DND-41 (cell line): ENCODE measurements around the gene CYRIA.
A peak's percentile ranks its signal among the peaks of the same experiment; 100 is the strongest.

Source experiments
- ATAC-seq: fragments of 200-7000 bp; cut with Tn5 transposase; 3 replicates; pipeline ENCODE4 v1.9.1; 2021; ENCODE audit warnings: low read depth; ENCODE audit not compliant: insufficient read depth
- DNase-seq: peaks from one replicate; pipeline ENCODE4 v3.0.0-alpha.2; 2020
- H2AFZ ChIP-seq: 2 replicates; pipeline ENCODE4 v1.6.0; 2012; ENCODE audit warnings: low read depth, low read length
- H3K27ac ChIP-seq: 2 replicates; pipeline ENCODE4 v1.5.1; 2012; ENCODE audit warnings: low read length, inconsistent platforms
- H3K27me3 ChIP-seq: fragments of 200-600 bp; sonication (generic); 2 replicates; pipeline ENCODE4 v1.6.0; 2012; ENCODE audit warnings: low read length, mild to moderate bottlenecking, inconsistent platforms; ENCODE audit not compliant: insufficient read depth, poor library complexity
- H3K36me3 ChIP-seq: 2 replicates; pipeline ENCODE4 v1.5.1; 2012; ENCODE audit warnings: low read length, inconsistent platforms; ENCODE audit not compliant: insufficient read depth
- H3K4me1 ChIP-seq: 2 replicates; pipeline ENCODE4 v1.5.1; 2012; ENCODE audit warnings: mild to moderate bottlenecking, low read length; ENCODE audit not compliant: insufficient read depth
- H3K4me2 ChIP-seq: 2 replicates; pipeline ENCODE4 v1.6.0; 2012; ENCODE audit warnings: mild to moderate bottlenecking, moderate library complexity, low read length, inconsistent platforms; ENCODE audit not compliant: insufficient read depth
- H3K4me3 ChIP-seq, 2 experiments: fragments of 200-600 bp in 1 of 2; shearing (Covaris generic) in 1 of 2; 2 replicates each; pipeline ENCODE4 v1.5.1; 2012 to 2016; ENCODE audit warnings: inconsistent platforms in 2 of 2, low read length in 2 of 2, mild to moderate bottlenecking in 2 of 2, low read depth in 1 of 2, moderate library complexity in 1 of 2
- H3K79me2 ChIP-seq: 2 replicates; pipeline ENCODE4 v1.6.0; 2012; ENCODE audit warnings: low read length, inconsistent platforms; ENCODE audit not compliant: insufficient read depth
- H3K9ac ChIP-seq: 2 replicates; pipeline ENCODE4 v1.6.0; 2012; ENCODE audit warnings: low read depth, mild to moderate bottlenecking, inconsistent platforms, low read length, moderate library complexity
- H3K9me3 ChIP-seq: 2 replicates; pipeline ENCODE4 v1.5.1; 2012; ENCODE audit warnings: low read length, moderate library complexity, mild to moderate bottlenecking, inconsistent platforms; ENCODE audit not compliant: insufficient read depth, severe bottlenecking
- H4K20me1 ChIP-seq: 2 replicates; pipeline ENCODE4 v1.6.0; 2012; ENCODE audit warnings: low read length; ENCODE audit not compliant: insufficient read depth
- EZH2 ChIP-seq: IDR thresholded peaks from 3 replicates; pipeline ENCODE4 v1.6.1; 2012; ENCODE audit warnings: borderline replicate concordance, low read depth, mild to moderate bottlenecking, moderate library complexity, low read length, inconsistent platforms; ENCODE audit not compliant: severe bottlenecking
- TF ChIP-seq, protein P1 (sequence below): IDR thresholded peaks from 2 replicates; pipeline ENCODE4 v1.5.1; 2012; ENCODE audit warnings: borderline replicate concordance, low read length, moderate library complexity, mild to moderate bottlenecking; ENCODE audit not compliant: poor library complexity, severe bottlenecking; ENCODE audit errors: extremely low read depth

Gene CYRIA

DNA sequence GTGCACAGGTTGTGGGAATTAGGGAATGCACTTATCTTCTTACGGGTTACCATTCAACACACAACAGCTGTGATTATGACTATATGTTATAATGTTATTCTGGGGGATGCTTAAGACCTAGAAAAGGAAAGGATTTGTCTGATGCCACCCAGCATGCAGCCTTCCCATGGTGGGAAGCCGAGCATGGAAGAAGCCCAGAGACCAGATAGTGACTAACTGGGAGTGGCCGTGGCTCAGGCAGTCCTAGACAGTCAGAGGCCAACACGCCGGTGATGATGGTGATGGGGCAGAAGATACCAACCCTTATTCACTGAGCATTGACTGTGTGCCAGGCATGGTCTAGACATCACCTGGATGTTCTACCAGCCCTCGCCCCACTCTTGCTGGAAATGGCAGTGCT is 35.9 kb downstream of the CYRIA start:
- Histone ChIP-seq H3K9ac (no peak overlapping the region), H3K9me3 (no peaks in the 10 kb centered on the region), H3K4me1 (peaks cover 29% of the 10 kb centered on the region), H3K79me2 (no peaks in the 10 kb centered on the region), H3K36me3 (no peaks in the 10 kb centered on the region), H3K27ac (no peak overlapping the region), H4K20me1 (no peaks in the 10 kb centered on the region), H3K4me2 (no peak overlapping the region), H3K27me3 (no peaks in the 10 kb centered on the region), H3K4me3 (no peak overlapping the region), H2AFZ (no peak overlapping the region)
- no peak for DNase-seq
- ATAC-seq, result no peak
- no peak for TF ChIP-seq EZH2
- TF ChIP-seq, protein P1, sequence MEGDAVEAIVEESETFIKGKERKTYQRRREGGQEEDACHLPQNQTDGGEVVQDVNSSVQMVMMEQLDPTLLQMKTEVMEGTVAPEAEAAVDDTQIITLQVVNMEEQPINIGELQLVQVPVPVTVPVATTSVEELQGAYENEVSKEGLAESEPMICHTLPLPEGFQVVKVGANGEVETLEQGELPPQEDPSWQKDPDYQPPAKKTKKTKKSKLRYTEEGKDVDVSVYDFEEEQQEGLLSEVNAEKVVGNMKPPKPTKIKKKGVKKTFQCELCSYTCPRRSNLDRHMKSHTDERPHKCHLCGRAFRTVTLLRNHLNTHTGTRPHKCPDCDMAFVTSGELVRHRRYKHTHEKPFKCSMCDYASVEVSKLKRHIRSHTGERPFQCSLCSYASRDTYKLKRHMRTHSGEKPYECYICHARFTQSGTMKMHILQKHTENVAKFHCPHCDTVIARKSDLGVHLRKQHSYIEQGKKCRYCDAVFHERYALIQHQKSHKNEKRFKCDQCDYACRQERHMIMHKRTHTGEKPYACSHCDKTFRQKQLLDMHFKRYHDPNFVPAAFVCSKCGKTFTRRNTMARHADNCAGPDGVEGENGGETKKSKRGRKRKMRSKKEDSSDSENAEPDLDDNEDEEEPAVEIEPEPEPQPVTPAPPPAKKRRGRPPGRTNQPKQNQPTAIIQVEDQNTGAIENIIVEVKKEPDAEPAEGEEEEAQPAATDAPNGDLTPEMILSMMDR, result no peak

DNA sequence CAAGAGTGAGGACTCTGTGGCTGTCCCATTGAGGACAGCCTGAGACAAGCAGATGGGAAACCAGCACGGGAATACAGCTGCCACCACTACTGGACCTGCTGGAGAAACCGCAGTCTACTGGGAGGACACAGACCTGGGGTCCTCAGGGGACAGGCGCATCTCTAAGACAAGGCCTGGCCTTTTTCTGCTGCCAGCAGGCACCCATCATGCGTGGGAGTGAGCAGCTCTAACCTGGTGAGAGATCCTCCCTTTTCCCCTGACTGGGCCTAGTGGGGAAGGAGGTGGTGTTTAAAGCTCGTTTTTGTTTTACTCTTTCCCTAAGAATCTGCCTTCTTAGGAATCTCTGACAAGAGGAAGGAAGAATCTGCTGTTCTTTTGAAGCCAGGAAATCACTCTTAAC is 36.6 kb downstream of the CYRIA start:
- Histone ChIP-seq H3K27ac (no peak overlapping the region), H3K27me3 (no peaks in the 10 kb centered on the region), H3K4me1 (peaks cover 30% of the 10 kb centered on the region), H3K79me2 (no peaks in the 10 kb centered on the region), H3K9me3 (no peaks in the 10 kb centered on the region), H3K4me2 (no peak overlapping the region), H3K36me3 (no peaks in the 10 kb centered on the region), H3K4me3 (no peak overlapping the region), H4K20me1 (no peaks in the 10 kb centered on the region), H3K9ac (no peak overlapping the region), H2AFZ (no peak overlapping the region)
- no peak for ATAC-seq
- TF ChIP-seq, protein P1, result no peak
- no peak for TF ChIP-seq EZH2
- no peak for DNase-seq

DNA sequence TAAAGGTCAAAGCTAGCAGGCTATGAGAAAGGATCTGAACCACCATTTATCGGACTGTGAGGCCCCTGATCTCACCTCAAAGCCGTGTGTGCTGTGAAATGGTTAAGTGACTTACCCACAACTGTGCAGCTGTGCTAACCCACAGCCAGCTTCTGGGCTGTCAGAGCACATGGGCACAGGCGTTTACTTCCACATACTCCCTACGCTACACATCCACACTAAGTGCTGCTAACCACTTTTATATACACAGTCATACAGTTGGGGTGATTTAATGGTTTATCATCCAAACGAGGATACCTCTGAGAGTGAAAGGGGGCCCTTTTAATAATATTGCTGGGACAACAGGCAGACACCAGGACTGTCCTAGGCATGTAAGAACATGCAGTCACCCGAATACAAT is 37.3 kb downstream of the CYRIA start:
- Histone ChIP-seq H3K79me2 (no peaks in the 10 kb centered on the region), H3K9ac (no peak overlapping the region), H3K27ac (no peak overlapping the region), H4K20me1 (no peaks in the 10 kb centered on the region), H3K9me3 (no peaks in the 10 kb centered on the region), H3K27me3 (no peaks in the 10 kb centered on the region), H3K4me3 (no peak overlapping the region), H3K36me3 (no peaks in the 10 kb centered on the region), H3K4me2 (no peak overlapping the region), H3K4me1 (peaks cover 30% of the 10 kb centered on the region), H2AFZ (no peak overlapping the region)
- no peak for TF ChIP-seq EZH2
- TF ChIP-seq, protein P1, result no peak
- DNase-seq, result peak; percentile 74
- peak; percentile 97 for ATAC-seq

DNA sequence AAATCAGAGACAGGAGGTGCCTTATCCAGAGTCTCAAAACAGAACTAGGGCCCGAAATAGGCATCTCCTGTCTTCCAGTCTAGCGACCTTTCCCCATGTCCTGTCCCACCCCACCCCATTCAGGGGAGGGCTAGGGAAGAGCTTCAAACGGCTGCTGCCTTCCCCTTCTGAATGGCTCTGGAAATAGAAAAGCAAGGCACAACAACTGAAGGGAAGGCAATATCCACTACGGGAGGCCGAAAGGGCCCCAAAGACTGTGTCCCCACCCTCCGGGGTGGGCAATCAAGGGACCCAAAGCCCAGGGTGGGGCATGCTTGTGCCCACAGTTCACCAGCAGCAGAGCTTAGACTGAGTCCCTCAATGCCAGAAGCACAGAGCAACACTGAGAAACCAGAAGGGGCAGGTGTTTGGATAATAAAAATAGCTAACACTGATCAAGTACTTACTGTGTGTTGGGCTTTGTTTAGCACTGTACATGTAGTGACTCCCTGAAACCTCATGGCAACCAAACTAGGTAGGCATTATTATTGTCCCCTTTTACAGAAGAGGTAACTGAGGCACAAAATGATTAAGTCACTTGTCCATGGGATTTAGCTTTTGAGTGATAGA is 38.5 kb downstream of the CYRIA start:
- H3K9ac ChIP-seq, result no peak overlapping the region
- H3K4me1 ChIP-seq, result peaks cover 41% of the 10 kb centered on the region
- no peak overlapping the region for H3K4me3 ChIP-seq
- no peaks in the 10 kb centered on the region for H4K20me1 ChIP-seq
- no peaks in the 10 kb centered on the region for H3K27me3 ChIP-seq
- H3K27ac ChIP-seq, result no peak overlapping the region
- H3K79me2 ChIP-seq, result no peaks in the 10 kb centered on the region
- ATAC-seq (no peak), DNase-seq (no peak)
- H3K36me3 ChIP-seq, result no peaks in the 10 kb centered on the region
- H2AFZ ChIP-seq, result no peak overlapping the region
- TF ChIP-seq EZH2, result no peak
- TF ChIP-seq, protein P1, result no peak
- no peak overlapping the region for H3K4me2 ChIP-seq
- H3K9me3 ChIP-seq, result no peaks in the 10 kb centered on the region
